Activated T-cell treated with anti-CD3 and anti-CD28 coated beads for 48 hours (primary cell): ENCODE results near the gene NMRAL1.
A peak's percentile ranks its signal among the peaks of the same experiment; 100 is the strongest.

Experiments
- DNase-seq: peaks from one replicate; pipeline ENCODE4 v3.0.0-alpha.2; 2020; ENCODE audit warnings: low read depth

NMRAL1 gene

DNA sequence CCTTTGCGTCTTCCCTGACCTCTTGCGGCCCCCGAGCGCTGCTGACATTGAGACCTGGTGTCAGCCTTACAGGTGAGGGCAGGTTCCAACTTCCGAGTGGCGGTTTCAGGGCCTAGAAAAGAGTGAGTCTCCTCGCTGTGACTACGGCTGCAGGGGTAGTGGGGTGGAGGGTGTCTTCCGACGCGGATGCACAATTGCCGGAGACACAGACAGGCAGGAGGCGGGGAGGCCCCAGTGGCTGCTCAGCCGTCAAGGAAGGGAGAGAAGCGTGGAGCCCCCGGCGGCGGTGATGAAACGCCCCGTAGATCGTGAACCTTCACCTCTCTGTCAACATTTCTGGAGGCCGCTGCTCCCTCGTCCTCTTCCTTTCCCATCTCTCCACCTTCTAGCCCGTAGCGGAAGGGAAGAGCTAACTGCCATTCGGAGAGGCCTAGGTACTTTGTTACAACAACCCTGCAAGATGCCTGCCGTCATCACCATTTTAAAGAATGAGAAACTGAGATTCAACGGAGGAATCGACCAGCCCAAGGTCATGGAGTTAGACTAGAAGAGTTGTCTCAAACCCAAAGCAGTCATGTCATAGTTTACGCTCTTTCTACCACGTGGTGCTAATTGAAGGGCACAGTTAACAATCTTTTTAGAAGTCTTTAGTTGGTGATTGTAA is 48.3 kb downstream of the NMRAL1 start:
- no peak for DNase-seq

DNA sequence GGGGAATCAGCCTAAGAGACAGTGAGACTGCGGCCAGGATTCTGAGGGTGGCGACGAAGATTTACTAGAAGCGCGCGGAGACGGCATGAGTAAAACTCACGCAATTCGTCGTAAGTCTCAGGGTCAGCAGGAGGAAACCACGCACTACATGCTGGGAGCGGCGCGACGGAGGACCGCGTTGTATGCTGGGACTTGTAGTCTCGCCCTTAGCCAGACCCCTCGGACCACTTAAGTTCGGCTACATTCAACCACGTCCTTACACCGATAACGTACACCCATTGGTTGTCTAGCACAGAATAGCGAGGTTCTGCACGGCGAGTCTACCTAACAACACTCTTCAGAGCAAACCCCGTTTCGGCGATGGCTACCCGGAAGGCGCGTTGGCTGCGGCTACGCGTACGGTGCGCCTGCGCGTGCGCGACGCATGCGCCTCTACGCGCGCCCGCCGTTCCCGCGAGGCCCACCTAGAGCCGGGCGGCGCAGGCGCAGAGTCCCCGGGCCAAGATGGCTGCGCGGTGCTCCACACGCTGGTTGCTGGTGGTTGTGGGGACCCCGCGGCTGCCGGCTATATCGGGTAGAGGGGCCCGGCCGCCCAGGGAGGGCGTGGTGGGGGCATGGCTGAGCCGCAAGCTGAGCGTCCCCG is 48.9 kb downstream of the NMRAL1 start, which contains the start of gene DNAJA3:
DNAJA3 (plus strand) TSS at position 491 of the 643 bp plus-strand sequence; CDS start at position 505, 14 bp downstream.
- DNase-seq = peak; percentile 91

DNA sequence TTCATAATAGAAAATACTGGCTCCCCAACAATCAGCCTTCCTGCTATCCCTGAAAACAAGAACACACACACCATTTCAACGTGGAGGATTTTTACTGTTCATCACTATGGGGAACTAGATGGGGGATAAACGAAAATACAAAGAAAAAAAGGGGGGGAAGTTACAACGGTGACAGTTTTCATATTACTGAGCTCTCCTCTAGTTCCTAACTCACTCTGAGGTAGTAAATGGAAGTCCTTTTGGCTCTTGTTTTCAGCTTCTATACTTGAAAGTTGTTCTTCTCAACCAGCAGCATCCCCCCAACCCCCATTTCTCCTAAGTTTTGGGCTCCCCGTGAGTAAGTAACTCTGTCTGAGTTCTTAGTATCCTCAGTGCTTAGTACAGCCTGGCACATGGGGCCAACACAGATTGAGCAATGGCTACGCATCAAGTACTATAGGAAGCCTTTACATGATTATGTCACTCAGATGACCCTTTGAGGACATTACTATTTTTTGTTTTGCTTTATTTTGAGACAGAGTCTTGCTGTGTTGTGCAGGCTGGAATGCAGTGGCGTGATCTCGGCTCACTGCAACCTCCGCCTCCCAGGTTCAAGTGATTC is 53.8 kb downstream of the NMRAL1 start:
- no peak for DNase-seq

- no peak for DNase-seq
These were observed 54.9 kb downstream of the NMRAL1 start for GRCh38 chr16:4419402-4419959.

GRCh38 chr16:4416200-4417032 is 58.0 kb downstream of the NMRAL1 start, which contains the start of gene CORO7:
CORO7 (minus strand) TSS chr16:4416596; CDS start chr16:4416518, 78 bp downstream.
- DNase-seq = peak; percentile 99

DNA sequence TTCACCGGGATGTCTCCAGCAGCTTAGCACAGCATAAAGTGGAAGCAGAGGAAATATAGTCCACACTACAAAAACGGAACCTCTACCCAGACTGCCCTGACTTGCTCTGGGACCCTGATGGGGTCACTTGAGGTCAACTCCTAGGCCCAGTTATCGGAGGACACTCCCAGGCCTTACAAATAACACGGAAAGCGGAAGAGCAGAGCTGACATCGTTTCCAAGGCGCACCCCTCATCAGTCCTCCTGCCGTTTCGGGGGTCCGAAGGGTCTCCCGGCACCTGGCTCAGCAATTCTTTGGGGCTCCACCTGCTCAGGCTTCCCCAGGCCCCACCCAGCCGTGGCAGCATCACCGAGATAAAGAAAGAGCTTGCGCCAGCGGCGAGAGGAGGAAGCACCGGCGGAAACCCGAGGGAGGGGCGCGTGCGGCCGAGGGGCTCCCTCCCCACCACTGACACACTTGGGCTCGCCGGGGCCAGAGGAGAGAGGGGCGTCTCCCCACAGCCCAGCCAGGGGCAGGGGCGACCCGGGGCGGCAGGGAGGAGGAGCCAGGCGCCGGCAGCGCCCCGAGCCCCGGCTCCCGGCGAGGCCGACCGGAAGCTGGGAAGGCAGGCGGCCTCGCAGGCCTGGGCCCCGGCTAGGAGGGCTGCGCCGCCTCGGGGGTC is 58.8 kb downstream of the NMRAL1 start:
- DNase-seq = peak; percentile 44

- peak; percentile 73 for DNase-seq
These were observed 60.1 kb downstream of the NMRAL1 start for GRCh38 chr16:4414187-4414917.

- no peak for DNase-seq
These were observed 61.6 kb downstream of the NMRAL1 start for GRCh38 chr16:4412854-4413253.

- DNase-seq = no peak
These were observed 62.3 kb downstream of the NMRAL1 start for GRCh38 chr16:4412159-4412558.
